GM23248 (cell line): ENCODE results near the gene LRP1.

ENCODE experiments used
- EZH2 ChIP-seq: fragments of 200-600 bp; sonication (generic); IDR thresholded peaks from 2 replicates; pipeline ENCODE4 v1.6.1; 2018; ENCODE audit warnings: antibody characterized with exemption, mild to moderate bottlenecking; ENCODE audit not compliant: insufficient read depth, poor library complexity, severe bottlenecking
- EZH2phosphoT487 ChIP-seq: fragments of 200-600 bp; sonication (generic); IDR thresholded peaks from 2 replicates; pipeline ENCODE4 v1.6.1; 2018; ENCODE audit warnings: antibody characterized with exemption, moderate library complexity, mild to moderate bottlenecking, low read depth; ENCODE audit not compliant: insufficient read depth

DNA sequence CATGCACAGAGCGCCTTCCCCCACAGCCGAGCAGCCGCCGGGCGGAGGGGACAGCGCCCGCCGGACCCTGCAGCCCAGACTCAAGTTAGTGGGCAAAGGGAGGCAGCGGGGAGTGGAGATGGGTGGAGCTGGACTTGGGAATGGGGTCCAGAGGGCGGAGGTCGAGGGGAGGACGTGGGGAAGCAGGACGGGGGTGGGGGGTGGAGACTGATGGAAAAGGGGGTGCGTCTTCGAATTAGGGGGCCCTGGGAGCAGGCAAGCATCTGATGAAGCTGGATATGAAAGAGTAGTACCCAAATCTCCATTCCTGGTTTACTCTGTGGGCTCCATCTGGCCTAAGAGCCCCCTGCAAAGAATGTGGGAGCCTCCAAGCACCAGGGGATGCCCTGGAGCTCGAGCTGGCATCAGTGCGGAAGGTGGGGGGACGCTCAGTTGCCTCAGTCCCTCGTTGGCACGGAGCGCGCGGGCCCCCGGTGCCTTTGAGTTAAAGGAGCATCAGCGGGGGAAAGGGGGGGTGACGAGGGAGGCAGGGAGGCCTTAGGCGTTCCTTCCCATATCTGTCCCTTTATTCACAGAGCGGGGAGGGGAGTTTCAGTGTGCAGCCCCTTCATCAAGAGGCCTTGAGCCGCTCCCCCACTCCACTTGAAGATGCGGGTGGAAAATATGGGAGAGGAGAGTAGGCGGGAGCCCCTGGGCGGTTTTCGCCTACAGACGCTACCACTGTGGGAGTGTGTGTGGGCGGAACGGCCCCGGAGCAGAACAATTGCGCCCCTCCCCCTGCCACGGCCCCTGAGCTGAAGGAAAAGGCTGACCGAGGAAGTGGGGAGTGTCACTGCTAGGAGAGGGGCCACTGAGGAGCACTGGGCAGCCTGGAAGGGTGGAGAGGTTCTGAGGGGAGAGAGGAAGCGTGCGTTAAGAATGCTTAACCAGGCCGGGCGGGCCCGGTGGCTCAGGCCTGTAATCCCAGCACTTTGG is 38.7 kb upstream of the LRP1 start:
- TF ChIP-seq EZH2: no peak
- no peak for TF ChIP-seq EZH2phosphoT487
